GM23338 (cell line): ENCODE results near the gene LINC00632.

Experiments used
- CREB1 ChIP-seq: fragments of 250-450 bp; sonication (Bioruptor Pico); IDR thresholded peaks from 2 replicates; pipeline ENCODE4 v1.5.0; 2020; ENCODE audit warnings: low read depth, mild to moderate bottlenecking, moderate library complexity
- EZH2 ChIP-seq: fragments of 200-600 bp; sonication (generic); IDR thresholded peaks from one replicate; pipeline ENCODE4 v1.8.0; 2017; ENCODE audit warnings: antibody characterized with exemption, mild to moderate bottlenecking, low read depth; ENCODE audit not compliant: unreplicated experiment
- EZH2phosphoT487 ChIP-seq: fragments of 200-600 bp; sonication (generic); IDR thresholded peaks from one replicate; pipeline ENCODE4 v1.8.1; 2018; ENCODE audit warnings: antibody characterized with exemption; ENCODE audit not compliant: unreplicated experiment
- JUNB ChIP-seq: IDR thresholded peaks from one replicate; pipeline ENCODE4 v1.6.1; 2016; ENCODE audit warnings: antibody characterized with exemption; ENCODE audit not compliant: unreplicated experiment
- POLR2AphosphoS5 ChIP-seq: IDR thresholded peaks from 2 replicates; pipeline ENCODE4 v1.6.1; 2016; ENCODE audit warnings: antibody characterized with exemption, low read depth
- STAT1 ChIP-seq: IDR thresholded peaks from one replicate; pipeline ENCODE4 v1.6.1; 2016; ENCODE audit warnings: antibody characterized with exemption; ENCODE audit not compliant: unreplicated experiment
- ZNF114 ChIP-seq: fragments of 250-450 bp; sonication (Bioruptor Pico); IDR thresholded peaks from 2 replicates; pipeline ENCODE4 v1.5.0; 2020; ENCODE audit warnings: mild to moderate bottlenecking, moderate library complexity
- ZNF331 ChIP-seq: fragments of 250-450 bp; sonication (Bioruptor Pico); IDR thresholded peaks from 2 replicates; pipeline ENCODE4 v1.5.0; 2020; ENCODE audit warnings: low read depth, mild to moderate bottlenecking, moderate library complexity
- TF ChIP-seq, protein P1 (sequence below), 2 experiments: fragments of 200-600 bp in 1 of 2; sonication (generic) in 1 of 2; conservative IDR thresholded peaks; 2 replicates each; pipeline versions ENCODE4 v1.5.1 to v1.6.1; 2016 to 2017; ENCODE audit warnings: antibody characterized with exemption in 2 of 2, low read depth in 2 of 2, mild to moderate bottlenecking in 2 of 2, moderate library complexity in 1 of 2
- TF ChIP-seq, protein P2 (sequence below): IDR thresholded peaks from one replicate; pipeline ENCODE4 v1.6.1; 2018; ENCODE audit warnings: antibody characterized with exemption; ENCODE audit not compliant: unreplicated experiment
- TF ChIP-seq, protein P3 (sequence below): IDR thresholded peaks from 2 replicates; pipeline ENCODE4 v1.6.1; 2016; ENCODE audit warnings: antibody characterized with exemption
- TF ChIP-seq, protein P4 (sequence below): fragments of 250-450 bp; sonication (Bioruptor Pico); IDR thresholded peaks from 2 replicates; pipeline ENCODE4 v1.5.0; 2020; ENCODE audit warnings: mild to moderate bottlenecking, moderate library complexity

DNA sequence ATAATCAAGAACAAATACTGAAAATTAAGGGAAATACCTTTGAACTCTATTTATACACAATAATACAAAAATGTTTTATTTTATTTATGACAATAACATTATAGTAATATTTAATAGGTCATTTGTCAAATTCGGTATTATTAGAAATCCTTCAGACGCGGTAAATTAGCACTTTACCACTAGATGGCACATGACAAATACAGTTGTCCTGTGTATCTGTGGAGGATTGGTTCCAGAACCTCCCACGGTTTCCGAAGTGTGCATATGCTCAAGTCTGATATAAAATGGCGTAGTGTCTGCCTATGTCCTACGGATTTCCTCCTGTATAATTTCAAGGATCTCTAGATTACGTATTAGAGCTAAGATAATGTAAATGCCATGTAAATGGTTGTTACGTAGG, 8.1 kb upstream of the LINC00632 start:
- TF ChIP-seq, protein P1, sequence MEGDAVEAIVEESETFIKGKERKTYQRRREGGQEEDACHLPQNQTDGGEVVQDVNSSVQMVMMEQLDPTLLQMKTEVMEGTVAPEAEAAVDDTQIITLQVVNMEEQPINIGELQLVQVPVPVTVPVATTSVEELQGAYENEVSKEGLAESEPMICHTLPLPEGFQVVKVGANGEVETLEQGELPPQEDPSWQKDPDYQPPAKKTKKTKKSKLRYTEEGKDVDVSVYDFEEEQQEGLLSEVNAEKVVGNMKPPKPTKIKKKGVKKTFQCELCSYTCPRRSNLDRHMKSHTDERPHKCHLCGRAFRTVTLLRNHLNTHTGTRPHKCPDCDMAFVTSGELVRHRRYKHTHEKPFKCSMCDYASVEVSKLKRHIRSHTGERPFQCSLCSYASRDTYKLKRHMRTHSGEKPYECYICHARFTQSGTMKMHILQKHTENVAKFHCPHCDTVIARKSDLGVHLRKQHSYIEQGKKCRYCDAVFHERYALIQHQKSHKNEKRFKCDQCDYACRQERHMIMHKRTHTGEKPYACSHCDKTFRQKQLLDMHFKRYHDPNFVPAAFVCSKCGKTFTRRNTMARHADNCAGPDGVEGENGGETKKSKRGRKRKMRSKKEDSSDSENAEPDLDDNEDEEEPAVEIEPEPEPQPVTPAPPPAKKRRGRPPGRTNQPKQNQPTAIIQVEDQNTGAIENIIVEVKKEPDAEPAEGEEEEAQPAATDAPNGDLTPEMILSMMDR (conservative IDR thresholded peaks at IDR 0.05; ENCODE audit: low read depth in 2 of 2): peak; percentile 36 to 50
- TF ChIP-seq EZH2: no peak
- TF ChIP-seq EZH2phosphoT487: no peak
- TF ChIP-seq, protein P2, sequence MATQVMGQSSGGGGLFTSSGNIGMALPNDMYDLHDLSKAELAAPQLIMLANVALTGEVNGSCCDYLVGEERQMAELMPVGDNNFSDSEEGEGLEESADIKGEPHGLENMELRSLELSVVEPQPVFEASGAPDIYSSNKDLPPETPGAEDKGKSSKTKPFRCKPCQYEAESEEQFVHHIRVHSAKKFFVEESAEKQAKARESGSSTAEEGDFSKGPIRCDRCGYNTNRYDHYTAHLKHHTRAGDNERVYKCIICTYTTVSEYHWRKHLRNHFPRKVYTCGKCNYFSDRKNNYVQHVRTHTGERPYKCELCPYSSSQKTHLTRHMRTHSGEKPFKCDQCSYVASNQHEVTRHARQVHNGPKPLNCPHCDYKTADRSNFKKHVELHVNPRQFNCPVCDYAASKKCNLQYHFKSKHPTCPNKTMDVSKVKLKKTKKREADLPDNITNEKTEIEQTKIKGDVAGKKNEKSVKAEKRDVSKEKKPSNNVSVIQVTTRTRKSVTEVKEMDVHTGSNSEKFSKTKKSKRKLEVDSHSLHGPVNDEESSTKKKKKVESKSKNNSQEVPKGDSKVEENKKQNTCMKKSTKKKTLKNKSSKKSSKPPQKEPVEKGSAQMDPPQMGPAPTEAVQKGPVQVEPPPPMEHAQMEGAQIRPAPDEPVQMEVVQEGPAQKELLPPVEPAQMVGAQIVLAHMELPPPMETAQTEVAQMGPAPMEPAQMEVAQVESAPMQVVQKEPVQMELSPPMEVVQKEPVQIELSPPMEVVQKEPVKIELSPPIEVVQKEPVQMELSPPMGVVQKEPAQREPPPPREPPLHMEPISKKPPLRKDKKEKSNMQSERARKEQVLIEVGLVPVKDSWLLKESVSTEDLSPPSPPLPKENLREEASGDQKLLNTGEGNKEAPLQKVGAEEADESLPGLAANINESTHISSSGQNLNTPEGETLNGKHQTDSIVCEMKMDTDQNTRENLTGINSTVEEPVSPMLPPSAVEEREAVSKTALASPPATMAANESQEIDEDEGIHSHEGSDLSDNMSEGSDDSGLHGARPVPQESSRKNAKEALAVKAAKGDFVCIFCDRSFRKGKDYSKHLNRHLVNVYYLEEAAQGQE: no peak
- TF ChIP-seq JUNB: no peak
- no peak for TF ChIP-seq POLR2AphosphoS5
- TF ChIP-seq CREB1 (CRISPR knock-in tag): no peak
- TF ChIP-seq STAT1: no peak
- TF ChIP-seq, protein P3, sequence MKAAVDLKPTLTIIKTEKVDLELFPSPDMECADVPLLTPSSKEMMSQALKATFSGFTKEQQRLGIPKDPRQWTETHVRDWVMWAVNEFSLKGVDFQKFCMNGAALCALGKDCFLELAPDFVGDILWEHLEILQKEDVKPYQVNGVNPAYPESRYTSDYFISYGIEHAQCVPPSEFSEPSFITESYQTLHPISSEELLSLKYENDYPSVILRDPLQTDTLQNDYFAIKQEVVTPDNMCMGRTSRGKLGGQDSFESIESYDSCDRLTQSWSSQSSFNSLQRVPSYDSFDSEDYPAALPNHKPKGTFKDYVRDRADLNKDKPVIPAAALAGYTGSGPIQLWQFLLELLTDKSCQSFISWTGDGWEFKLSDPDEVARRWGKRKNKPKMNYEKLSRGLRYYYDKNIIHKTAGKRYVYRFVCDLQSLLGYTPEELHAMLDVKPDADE: no peak
- TF ChIP-seq, protein P4, sequence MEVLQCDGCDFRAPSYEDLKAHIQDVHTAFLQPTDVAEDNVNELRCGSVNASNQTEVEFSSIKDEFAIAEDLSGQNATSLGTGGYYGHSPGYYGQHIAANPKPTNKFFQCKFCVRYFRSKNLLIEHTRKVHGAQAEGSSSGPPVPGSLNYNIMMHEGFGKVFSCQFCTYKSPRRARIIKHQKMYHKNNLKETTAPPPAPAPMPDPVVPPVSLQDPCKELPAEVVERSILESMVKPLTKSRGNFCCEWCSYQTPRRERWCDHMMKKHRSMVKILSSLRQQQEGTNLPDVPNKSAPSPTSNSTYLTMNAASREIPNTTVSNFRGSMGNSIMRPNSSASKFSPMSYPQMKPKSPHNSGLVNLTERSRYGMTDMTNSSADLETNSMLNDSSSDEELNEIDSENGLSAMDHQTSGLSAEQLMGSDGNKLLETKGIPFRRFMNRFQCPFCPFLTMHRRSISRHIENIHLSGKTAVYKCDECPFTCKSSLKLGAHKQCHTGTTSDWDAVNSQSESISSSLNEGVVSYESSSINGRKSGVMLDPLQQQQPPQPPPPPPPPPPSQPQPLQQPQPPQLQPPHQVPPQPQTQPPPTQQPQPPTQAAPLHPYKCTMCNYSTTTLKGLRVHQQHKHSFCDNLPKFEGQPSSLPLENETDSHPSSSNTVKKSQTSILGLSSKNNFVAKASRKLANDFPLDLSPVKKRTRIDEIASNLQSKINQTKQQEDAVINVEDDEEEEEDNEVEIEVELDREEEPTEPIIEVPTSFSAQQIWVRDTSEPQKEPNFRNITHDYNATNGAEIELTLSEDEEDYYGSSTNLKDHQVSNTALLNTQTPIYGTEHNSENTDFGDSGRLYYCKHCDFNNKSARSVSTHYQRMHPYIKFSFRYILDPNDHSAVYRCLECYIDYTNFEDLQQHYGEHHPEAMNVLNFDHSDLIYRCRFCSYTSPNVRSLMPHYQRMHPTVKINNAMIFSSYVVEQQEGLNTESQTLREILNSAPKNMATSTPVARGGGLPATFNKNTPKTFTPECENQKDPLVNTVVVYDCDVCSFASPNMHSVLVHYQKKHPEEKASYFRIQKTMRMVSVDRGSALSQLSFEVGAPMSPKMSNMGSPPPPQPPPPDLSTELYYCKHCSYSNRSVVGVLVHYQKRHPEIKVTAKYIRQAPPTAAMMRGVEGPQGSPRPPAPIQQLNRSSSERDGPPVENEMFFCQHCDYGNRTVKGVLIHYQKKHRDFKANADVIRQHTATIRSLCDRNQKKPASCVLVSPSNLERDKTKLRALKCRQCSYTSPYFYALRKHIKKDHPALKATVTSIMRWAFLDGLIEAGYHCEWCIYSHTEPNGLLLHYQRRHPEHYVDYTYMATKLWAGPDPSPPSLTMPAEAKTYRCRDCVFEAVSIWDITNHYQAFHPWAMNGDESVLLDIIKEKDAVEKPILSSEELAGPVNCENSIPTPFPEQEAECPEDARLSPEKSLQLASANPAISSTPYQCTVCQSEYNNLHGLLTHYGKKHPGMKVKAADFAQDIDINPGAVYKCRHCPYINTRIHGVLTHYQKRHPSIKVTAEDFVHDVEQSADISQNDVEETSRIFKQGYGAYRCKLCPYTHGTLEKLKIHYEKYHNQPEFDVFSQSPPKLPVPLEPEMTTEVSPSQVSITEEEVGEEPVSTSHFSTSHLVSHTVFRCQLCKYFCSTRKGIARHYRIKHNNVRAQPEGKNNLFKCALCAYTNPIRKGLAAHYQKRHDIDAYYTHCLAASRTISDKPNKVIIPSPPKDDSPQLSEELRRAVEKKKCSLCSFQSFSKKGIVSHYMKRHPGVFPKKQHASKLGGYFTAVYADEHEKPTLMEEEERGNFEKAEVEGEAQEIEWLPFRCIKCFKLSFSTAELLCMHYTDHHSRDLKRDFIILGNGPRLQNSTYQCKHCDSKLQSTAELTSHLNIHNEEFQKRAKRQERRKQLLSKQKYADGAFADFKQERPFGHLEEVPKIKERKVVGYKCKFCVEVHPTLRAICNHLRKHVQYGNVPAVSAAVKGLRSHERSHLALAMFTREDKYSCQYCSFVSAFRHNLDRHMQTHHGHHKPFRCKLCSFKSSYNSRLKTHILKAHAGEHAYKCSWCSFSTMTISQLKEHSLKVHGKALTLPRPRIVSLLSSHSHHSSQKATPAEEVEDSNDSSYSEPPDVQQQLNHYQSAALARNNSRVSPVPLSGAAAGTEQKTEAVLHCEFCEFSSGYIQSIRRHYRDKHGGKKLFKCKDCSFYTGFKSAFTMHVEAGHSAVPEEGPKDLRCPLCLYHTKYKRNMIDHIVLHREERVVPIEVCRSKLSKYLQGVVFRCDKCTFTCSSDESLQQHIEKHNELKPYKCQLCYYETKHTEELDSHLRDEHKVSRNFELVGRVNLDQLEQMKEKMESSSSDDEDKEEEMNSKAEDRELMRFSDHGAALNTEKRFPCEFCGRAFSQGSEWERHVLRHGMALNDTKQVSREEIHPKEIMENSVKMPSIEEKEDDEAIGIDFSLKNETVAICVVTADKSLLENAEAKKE (CRISPR knock-in tag): no peak
- no peak for TF ChIP-seq ZNF114
- TF ChIP-seq ZNF331 (CRISPR knock-in tag): no peak
